Upper lobe of right lung (tissue), 1 donor: ENCODE results near the gene ECI2. TPM values are rescaled to one million over a fixed set of nuclear protein-coding genes. Genes with fewer than 3 reads are reported as not detected.

Source experiments
- ATAC-seq: fragments of 200-7000 bp; cut with Tn5 transposase; one replicate; pipeline ENCODE4 v1.9.1; 2020; ENCODE audit warnings: mild to moderate bottlenecking, moderate library complexity
- DNase-seq: peaks from one replicate; pipeline ENCODE4 v3.0.0-alpha.2; 2020
- H3K27ac ChIP-seq: fragments of 200-600 bp; one replicate; pipeline ENCODE4 v1.8.0; 2022
- H3K27me3 ChIP-seq: fragments of 200-600 bp; one replicate; pipeline ENCODE4 v1.8.0; 2022; ENCODE audit warnings: mild to moderate bottlenecking
- H3K36me3 ChIP-seq: fragments of 200-600 bp; one replicate; pipeline ENCODE4 v1.8.0; 2022
- H3K4me1 ChIP-seq: fragments of 200-600 bp; one replicate; pipeline ENCODE4 v1.8.0; 2022
- H3K4me3 ChIP-seq: fragments of 200-600 bp; one replicate; pipeline ENCODE4 v1.8.0; 2022; ENCODE audit warnings: mild to moderate bottlenecking
- H3K9me3 ChIP-seq: fragments of 200-600 bp; one replicate; pipeline ENCODE4 v1.8.0; 2022
- intact Hi-C: fragments of 100-400 bp; cut with DNase I; formaldehyde crosslinking; loops from one replicate; pipeline ENCODE4 v1.11.0; 2022
- total RNA-seq: library from RNA; stranded (reverse); fragmentation: NEBNext Ultra II Directional; extraction: Animal tissue kit (Norgen Biotek cat#: 25700); gene quantifications from one replicate; pipeline ENCODE4 v1.2.1, GENCODE V29; 2021
- TF ChIP-seq, protein P1 (sequence below): fragments of 200-600 bp; IDR thresholded peaks from one replicate; pipeline ENCODE4 v1.8.0; 2022; ENCODE audit warnings: antibody characterized with exemption
- donor health status: DM: no; HTN: yes; CAD: no; lungs with severe emphysema.

ECI2 gene
- total RNA-seq, 1 donor from 2014 or later: 33.9 TPM

DNA sequence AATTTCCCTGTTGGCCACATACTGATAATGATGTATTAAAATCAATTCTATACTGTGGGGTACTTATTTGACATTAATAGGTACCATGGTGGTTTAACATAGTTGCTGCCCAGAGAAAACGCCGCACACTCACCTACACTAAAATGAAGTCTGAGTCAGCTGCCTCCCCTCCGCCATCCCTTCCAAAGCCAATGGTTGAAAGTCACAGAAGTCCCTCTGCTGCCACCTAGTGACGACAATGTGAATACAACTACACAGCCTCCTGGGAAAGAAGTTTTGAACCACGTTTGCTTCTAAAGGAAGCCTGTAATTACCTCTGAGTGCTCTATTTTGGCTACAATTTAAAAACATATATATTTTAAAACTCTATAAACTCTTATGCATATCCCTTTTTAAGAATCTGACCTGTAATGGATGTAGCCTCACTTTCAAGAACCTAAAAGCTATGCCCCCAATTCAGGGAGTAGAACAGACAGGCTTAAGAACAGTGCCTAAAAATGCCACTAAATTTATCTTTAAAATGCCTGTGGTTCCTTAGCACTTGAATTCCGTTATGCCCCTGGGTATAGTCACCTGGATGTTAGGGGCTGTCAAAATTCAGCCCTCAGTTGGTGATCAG, 20.6 kb upstream of the ECI2 start:
- intact Hi-C loops: no loop called here
- TF ChIP-seq, protein P1, sequence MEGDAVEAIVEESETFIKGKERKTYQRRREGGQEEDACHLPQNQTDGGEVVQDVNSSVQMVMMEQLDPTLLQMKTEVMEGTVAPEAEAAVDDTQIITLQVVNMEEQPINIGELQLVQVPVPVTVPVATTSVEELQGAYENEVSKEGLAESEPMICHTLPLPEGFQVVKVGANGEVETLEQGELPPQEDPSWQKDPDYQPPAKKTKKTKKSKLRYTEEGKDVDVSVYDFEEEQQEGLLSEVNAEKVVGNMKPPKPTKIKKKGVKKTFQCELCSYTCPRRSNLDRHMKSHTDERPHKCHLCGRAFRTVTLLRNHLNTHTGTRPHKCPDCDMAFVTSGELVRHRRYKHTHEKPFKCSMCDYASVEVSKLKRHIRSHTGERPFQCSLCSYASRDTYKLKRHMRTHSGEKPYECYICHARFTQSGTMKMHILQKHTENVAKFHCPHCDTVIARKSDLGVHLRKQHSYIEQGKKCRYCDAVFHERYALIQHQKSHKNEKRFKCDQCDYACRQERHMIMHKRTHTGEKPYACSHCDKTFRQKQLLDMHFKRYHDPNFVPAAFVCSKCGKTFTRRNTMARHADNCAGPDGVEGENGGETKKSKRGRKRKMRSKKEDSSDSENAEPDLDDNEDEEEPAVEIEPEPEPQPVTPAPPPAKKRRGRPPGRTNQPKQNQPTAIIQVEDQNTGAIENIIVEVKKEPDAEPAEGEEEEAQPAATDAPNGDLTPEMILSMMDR: peak; percentile 85
- no peak overlapping the region for H3K27ac ChIP-seq
- peak; percentile 96 for ATAC-seq
- DNase-seq: no peak
- no peaks in the 10 kb centered on the region for H3K27me3 ChIP-seq
- H3K4me1 ChIP-seq: no peaks in the 10 kb centered on the region
- no peaks in the 10 kb centered on the region for H3K9me3 ChIP-seq
- no peak overlapping the region for H3K4me3 ChIP-seq
- no peaks in the 10 kb centered on the region for H3K36me3 ChIP-seq

DNA sequence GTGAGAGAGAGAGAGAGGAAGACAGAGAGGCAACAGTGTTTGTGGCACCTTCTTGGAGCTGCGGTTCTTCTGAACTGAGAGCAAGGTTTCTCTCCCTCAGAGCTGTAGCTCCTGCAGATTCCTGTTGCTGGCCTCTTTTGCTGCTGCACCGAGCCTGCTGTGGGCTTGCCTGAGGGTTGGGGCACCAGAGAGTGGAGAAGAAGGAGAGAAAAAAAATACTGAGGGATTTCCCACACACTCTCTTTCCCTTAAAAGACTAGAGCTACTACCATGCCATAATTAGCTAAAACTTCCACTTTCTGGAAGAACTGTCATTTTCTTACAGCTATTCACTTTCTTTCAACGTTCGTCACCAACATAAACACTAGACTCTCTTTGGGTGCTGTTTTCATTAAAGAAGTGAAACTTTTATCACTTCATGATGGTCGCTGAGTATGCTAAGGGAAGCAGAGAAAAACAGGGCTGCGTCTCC, 18.2 kb upstream of the ECI2 start:
- intact Hi-C loops: no loop called here
- TF ChIP-seq, protein P1: no peak
- no peaks in the 10 kb centered on the region for H3K9me3 ChIP-seq
- no peaks in the 10 kb centered on the region for H3K36me3 ChIP-seq
- H3K4me3 ChIP-seq: no peak overlapping the region
- H3K27ac ChIP-seq: no peak overlapping the region
- DNase-seq: no peak
- no peak for ATAC-seq
- no peaks in the 10 kb centered on the region for H3K27me3 ChIP-seq
- H3K4me1 ChIP-seq: no peaks in the 10 kb centered on the region

DNA sequence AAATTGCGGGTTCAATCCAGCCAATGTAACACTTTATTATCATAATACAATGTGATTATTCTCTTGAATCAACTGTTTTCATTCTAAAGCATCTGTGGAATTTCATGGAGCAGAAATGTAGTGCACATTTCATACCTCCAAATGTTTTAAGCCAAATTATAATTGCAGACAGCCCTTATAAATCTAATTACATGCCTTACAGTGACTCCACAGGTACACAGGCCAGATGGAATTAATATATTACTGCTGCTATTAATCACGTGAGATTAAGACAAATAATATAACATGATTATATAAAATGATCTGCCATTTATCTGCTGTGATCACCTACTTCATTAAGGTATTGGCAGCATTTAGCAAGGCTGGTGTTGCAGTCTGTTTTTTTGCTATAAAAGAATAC, 9.7 kb upstream of the ECI2 start:
- no peak overlapping the region for H3K4me3 ChIP-seq
- DNase-seq: no peak
- TF ChIP-seq, protein P1: no peak
- intact Hi-C loops: no loop called here
- no peaks in the 10 kb centered on the region for H3K27me3 ChIP-seq
- no peaks in the 10 kb centered on the region for H3K4me1 ChIP-seq
- no peak for ATAC-seq
- H3K36me3 ChIP-seq: no peaks in the 10 kb centered on the region
- H3K9me3 ChIP-seq: no peaks in the 10 kb centered on the region
- no peak overlapping the region for H3K27ac ChIP-seq

- Histone ChIP-seq H3K27me3 (no peaks in the 10 kb centered on the region), H3K27ac (no peak overlapping the region), H3K36me3 (no peaks in the 10 kb centered on the region), H3K9me3 (no peaks in the 10 kb centered on the region), H3K4me3 (no peak overlapping the region), H3K4me1 (peaks cover 7% of the 10 kb centered on the region)
- no peak for DNase-seq
- intact Hi-C loops: no loop called here
- TF ChIP-seq, protein P1: no peak
- ATAC-seq: no peak
These were observed 3.9 kb upstream of the ECI2 start for GRCh38 chr6:4139272-4139671.

DNA sequence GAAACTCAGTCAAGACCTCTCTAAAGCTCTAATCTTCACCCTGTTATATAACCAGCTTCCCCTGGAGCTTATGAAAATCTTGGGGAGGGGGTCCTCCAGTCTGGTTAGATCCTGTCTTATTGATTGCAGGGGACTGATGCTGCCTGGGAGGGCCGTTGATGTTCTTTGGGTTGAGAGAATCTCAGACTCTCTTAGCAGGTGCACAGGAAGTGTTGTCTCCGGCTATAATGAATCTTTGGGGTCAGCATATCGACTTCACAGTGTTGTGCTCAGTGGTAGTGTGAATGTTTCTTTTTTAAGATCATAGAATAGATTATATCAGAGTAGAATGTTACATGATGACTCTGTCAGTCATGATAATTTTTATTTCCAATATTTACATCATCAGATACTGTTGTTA, 2.8 kb upstream of the ECI2 start:
- TF ChIP-seq, protein P1: no peak

More for the DNA sequence above, 2.8 kb upstream of the ECI2 start:
- DNase-seq (no peak), ATAC-seq (no peak)
- intact Hi-C loops: no loop called here
- H3K27me3 ChIP-seq: no peaks in the 10 kb centered on the region
- H3K36me3 ChIP-seq: no peaks in the 10 kb centered on the region
- H3K27ac ChIP-seq: no peak overlapping the region
- no peak overlapping the region for H3K4me3 ChIP-seq
- H3K4me1 ChIP-seq: peaks cover 7% of the 10 kb centered on the region
- H3K9me3 ChIP-seq: no peaks in the 10 kb centered on the region
